ENCODE measurements around the gene NUP188. TPM values are rescaled to one million over a fixed set of nuclear protein-coding genes. Genes with fewer than 3 reads are reported as not detected.
"Not testable (repeated sequence)": the region's sequence is repeated elsewhere in the genome, so short reads cannot be mapped to it uniquely, and the experiment has no call there.

The NUP188 gene
- total RNA-seq, 1 donor from 2014 or later: 44.0 TPM

DNA sequence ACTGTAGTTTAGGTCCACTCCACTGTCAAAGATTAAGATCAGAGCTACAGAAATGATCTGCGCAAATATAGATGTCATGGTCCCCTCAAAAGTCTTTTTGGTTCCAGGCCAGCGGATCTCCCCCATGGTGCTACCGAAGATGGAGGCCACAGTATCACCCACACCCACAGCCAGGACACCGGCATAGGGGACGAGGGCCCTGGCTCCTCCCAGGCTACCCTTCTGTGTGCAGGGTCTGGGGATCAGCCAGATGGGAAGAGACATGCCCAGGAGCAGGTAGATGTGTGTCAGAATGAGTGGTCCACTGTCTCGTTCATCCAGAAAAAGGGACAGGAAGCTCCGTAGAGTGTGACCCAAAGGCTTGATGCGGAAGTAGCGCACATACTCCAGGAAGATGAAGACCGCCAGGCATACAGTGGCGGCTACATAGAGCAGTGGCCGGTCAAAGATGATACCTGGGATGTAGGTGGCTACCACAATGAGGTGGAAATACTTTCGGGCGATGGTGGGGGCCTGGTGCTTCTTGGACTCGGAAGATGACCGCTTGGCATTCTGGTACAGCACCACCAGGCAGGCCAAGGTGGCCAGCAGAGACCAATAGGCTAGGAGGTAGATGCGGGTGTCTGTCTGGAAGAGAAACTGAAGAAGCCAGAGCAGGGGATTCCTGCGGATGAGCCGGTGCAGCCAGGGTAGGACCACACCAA, 1.5 kb upstream of the NUP188 start:
- peak overlapping the region; percentile 67 for H3K27ac Mint-ChIP-seq (ENCODE audit: unreplicated experiment)

DNA sequence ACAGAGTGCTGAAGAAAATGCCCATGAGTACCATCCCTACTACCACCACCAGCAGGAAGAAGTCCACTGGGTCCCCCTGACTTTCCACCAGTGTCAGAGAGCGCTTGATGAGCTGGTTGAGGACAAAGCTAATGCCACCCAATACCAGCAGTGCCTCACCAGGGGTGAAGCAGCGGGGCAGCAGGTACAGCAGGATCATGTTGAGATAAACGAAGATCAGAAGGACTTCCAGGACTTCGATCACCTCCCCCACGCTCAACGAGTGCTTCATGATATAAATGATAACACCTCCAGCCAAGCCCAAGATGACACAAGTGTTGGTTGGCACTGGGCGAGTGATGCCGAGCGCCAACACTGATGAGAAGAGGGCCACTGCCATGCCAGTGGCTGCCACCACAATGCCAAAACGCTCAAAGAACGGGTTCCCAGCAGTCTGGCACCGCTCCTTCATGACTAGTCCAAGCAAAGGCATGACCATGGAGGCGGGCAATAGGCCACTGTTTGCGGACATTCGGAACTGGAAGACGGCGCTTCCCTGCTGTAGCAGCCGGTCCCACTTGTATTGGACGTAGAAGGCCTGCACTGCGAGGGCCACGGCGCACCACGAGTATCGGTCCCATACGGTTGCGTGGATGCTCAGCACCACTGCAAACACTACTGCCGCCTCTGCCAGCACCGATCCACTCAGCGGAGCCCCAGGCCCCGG, 775 bp upstream of the NUP188 start:
- H3K9me3 Mint-ChIP-seq (ENCODE audit: unreplicated experiment): no peaks in the 10 kb centered on the region
- H3K27me3 Mint-ChIP-seq (ENCODE audit: unreplicated experiment): peaks cover 10% of the 10 kb centered on the region
- H3K36me3 Mint-ChIP-seq (ENCODE audit: low read depth, unreplicated experiment): peaks cover 14% of the 10 kb centered on the region
- H3K4me3 Mint-ChIP-seq (ENCODE audit: unreplicated experiment): peak overlapping the region; percentile 97
- H3K27ac Mint-ChIP-seq (ENCODE audit: unreplicated experiment): peak overlapping the region; percentile 52
- DNase-seq (ENCODE audit: low spot score): no peak
- H3K4me1 Mint-ChIP-seq (ENCODE audit: unreplicated experiment): peaks cover 25% of the 10 kb centered on the region
- TF ChIP-seq, protein P1, sequence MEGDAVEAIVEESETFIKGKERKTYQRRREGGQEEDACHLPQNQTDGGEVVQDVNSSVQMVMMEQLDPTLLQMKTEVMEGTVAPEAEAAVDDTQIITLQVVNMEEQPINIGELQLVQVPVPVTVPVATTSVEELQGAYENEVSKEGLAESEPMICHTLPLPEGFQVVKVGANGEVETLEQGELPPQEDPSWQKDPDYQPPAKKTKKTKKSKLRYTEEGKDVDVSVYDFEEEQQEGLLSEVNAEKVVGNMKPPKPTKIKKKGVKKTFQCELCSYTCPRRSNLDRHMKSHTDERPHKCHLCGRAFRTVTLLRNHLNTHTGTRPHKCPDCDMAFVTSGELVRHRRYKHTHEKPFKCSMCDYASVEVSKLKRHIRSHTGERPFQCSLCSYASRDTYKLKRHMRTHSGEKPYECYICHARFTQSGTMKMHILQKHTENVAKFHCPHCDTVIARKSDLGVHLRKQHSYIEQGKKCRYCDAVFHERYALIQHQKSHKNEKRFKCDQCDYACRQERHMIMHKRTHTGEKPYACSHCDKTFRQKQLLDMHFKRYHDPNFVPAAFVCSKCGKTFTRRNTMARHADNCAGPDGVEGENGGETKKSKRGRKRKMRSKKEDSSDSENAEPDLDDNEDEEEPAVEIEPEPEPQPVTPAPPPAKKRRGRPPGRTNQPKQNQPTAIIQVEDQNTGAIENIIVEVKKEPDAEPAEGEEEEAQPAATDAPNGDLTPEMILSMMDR (IDR thresholded peaks at IDR 0.05; ENCODE audit: unreplicated experiment): no peak

More for the DNA sequence above, 1.5 kb upstream of the NUP188 start:
- Mint-ChIP-seq H3K36me3 (ENCODE audit: low read depth, unreplicated experiment) (peaks cover 14% of the 10 kb centered on the region), H3K4me1 (ENCODE audit: unreplicated experiment) (peaks cover 27% of the 10 kb centered on the region), H3K4me3 (ENCODE audit: unreplicated experiment) (peak overlapping the region; percentile 97), H3K27me3 (ENCODE audit: unreplicated experiment) (peaks cover 10% of the 10 kb centered on the region), H3K9me3 (ENCODE audit: unreplicated experiment) (no peaks in the 10 kb centered on the region)
- DNase-seq (ENCODE audit: low spot score): no peak
- TF ChIP-seq, protein P1 (IDR thresholded peaks at IDR 0.05; ENCODE audit: unreplicated experiment): no peak

DNA sequence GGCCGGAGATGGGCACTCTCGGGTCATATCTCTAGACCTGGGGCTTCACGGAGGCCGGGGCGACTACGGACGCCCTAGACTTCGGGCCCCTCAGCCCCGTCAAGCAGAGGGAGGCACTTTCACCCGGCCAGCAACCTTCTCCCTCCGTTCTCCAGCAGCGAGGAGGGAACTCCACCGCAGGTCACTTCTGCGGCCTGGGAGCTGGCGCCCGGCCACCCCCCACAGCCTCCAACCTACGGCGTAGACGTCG, 297 bp upstream of the NUP188 start:
- Mint-ChIP-seq H3K27me3 (ENCODE audit: unreplicated experiment) (peaks cover 10% of the 10 kb centered on the region), H3K4me3 (ENCODE audit: unreplicated experiment) (peak overlapping the region; percentile 97), H3K36me3 (ENCODE audit: low read depth, unreplicated experiment) (peaks cover 14% of the 10 kb centered on the region), H3K27ac (ENCODE audit: unreplicated experiment) (peak overlapping the region; percentile 52), H3K4me1 (ENCODE audit: unreplicated experiment) (peaks cover 23% of the 10 kb centered on the region), H3K9me3 (ENCODE audit: unreplicated experiment) (no peaks in the 10 kb centered on the region)
- TF ChIP-seq, protein P1 (IDR thresholded peaks at IDR 0.05; ENCODE audit: unreplicated experiment): no peak
- DNase-seq (ENCODE audit: low spot score): peak; percentile 25

DNA sequence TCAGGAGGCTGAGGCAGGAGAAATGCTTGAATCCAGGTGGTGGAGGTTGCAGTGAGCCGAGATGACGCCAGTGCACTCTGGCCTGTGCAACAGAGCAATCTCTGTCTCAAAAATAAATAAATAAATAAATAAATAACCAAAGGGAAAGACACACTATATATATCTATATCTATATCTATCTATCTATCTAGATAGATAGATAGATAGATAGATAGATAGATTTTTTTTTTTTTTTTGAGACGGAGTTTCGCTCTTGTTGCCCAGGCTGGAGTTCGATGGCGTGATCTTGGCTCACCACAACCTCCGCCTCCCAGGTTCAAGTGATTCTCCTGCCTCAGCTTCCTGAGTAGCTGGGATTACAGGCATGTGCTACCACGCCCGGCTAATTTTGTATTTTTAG, 13.9 kb downstream of the NUP188 start:
- H3K9me3 Mint-ChIP-seq (ENCODE audit: unreplicated experiment); H3K4me1 Mint-ChIP-seq (ENCODE audit: unreplicated experiment); H3K36me3 Mint-ChIP-seq (ENCODE audit: low read depth, unreplicated experiment); DNase-seq (ENCODE audit: low spot score); H3K27ac Mint-ChIP-seq (ENCODE audit: unreplicated experiment); H3K4me3 Mint-ChIP-seq (ENCODE audit: unreplicated experiment); H3K27me3 Mint-ChIP-seq (ENCODE audit: unreplicated experiment): not testable (repeated sequence)

DNA sequence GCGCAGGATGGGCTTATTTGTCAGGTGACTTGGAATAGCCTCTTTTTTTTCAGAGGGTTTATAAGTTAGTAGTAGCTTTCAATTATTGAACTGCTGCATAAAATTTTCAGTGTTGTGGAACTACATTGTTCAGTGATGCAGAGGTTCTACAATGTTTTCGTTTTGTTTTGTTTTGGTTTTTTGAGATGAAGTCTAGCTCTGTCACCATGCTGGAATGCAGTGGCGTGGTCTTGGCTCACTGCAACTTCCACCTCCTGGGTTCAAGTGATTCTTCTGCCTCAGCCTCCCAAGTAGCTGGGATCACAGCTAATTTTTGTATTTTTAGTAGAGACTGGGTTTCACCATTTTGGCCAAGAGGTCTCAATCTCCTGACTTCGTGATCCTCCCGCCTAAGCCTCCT, 22.0 kb downstream of the NUP188 start:
- Mint-ChIP-seq H3K4me3 (ENCODE audit: unreplicated experiment) (no peak overlapping the region), H3K27ac (ENCODE audit: unreplicated experiment) (no peak overlapping the region), H3K27me3 (ENCODE audit: unreplicated experiment) (peaks cover 2% of the 10 kb centered on the region), H3K4me1 (ENCODE audit: unreplicated experiment) (no peaks in the 10 kb centered on the region), H3K36me3 (ENCODE audit: low read depth, unreplicated experiment) (peaks cover 27% of the 10 kb centered on the region), H3K9me3 (ENCODE audit: unreplicated experiment) (no peaks in the 10 kb centered on the region)
- no peak for DNase-seq (ENCODE audit: low spot score)
- TF ChIP-seq, protein P1 (IDR thresholded peaks at IDR 0.05; ENCODE audit: unreplicated experiment): no peak
